GM18951 (cell line): ENCODE measurements around the gene CLTRN.

Experiments
- POLR2A ChIP-seq: IDR thresholded peaks from 4 replicates; pipeline ENCODE4 v1.6.1; 2011; ENCODE audit warnings: mild to moderate bottlenecking; ENCODE audit not compliant: insufficient read length, insufficient read depth; ENCODE audit errors: extremely low read depth
- in situ Hi-C: fragments of 300-500 bp; cut with MboI; formaldehyde crosslinking; loops from one replicate; pipeline ENCODE4 v1.12.0; 2022; ENCODE audit warnings: low sequenced_read_pairs, mixed read lengths, inconsistent platforms; ENCODE audit not compliant: unreplicated experiment

The CLTRN gene

DNA sequence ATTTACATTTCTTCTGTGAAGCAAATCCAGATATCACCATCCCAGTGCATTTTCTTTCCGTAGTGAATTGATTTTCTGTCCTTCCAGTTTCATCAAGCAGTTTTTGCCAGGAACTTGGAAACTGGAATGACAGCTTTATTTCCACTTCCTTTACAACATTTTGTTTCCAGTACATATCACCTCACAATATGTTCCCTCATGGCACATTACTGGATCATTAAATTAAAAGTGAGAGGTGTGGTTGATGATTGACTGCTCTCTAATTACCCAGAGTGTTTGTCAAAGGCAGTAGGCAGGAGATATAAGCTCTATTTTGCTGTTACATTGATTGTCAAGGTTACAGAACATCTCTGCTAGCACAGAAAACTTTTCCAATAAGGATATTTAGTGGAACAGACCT, 41.6 kb downstream of the CLTRN start:
- in situ Hi-C loops = no loop called here

DNA sequence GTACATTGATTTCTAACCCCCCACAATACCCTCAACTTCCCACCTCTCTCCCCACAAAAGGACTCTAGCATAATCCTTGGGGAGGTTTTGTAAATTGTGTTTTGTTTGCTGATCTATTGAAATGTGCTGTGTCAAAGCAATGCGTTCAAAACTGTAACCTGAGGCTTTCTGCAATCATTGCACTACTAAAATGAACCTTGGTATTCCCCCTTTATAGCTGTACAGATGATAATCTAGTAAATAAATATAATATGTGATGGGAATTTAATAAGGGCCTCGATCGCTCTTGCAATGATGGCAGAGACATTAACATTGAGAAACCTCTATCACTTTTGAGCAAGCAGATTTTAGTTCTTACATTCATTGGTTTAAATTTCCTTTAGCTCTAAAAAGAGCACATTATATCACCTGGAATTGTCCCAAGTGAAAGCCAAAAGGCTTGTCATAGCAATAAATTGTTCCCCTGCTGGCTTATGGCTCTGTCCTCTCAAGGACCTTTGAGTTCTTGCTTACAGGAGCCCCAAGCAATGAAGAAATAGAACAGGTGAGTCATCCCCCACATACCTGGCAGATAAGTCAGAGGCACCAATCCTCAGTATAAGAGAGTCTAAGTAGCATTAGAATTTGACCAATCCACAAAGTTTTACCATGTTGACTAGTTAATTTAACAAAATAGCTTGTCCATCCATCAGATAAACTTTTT, 45.4 kb downstream of the CLTRN start:
- in situ Hi-C loops = no loop called here
- no peak for TF ChIP-seq POLR2A

More for the DNA sequence above, 41.6 kb downstream of the CLTRN start:
- no peak for TF ChIP-seq POLR2A

DNA sequence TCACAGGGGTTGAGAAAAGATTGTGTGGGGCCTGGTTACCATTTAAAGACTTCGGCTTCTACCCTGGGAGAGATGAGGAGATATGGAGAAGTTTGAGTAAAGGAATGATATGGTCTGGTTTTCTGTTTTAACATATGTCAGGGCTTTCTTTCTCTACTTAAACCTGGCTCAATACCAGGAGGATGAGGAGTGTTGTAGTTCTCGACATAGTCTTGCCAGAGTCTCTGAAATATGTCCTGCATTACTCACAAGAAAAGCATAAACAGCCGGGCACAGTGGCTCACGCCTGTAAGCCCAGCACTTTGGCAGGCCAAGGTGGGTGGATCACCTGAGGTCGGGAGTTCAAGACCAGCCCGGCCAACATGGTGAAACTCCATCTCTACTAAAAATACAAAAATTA, 47.5 kb downstream of the CLTRN start:
- in situ Hi-C loops = no loop called here
- TF ChIP-seq POLR2A = no peak

DNA sequence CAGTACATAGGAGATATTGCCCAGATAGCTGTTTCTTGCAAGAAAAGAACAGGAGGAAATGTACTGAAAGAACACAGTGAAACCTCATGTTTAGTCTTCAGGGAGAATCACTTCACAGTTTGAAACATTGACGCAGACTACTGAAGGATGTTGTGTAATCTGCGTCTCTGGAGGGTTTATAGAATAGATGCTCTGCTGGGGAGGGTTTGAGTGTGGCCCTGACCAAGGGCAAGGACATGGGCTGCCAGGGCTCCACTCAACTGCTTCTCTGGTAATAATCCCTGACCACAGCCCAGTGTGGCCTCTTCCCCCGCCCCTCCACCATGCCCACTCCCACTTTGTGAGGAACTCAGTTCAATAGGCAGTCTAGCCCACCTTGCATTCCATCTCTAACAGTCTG, 48.1 kb downstream of the CLTRN start:
- TF ChIP-seq POLR2A = no peak
- in situ Hi-C loops = no loop called here

DNA sequence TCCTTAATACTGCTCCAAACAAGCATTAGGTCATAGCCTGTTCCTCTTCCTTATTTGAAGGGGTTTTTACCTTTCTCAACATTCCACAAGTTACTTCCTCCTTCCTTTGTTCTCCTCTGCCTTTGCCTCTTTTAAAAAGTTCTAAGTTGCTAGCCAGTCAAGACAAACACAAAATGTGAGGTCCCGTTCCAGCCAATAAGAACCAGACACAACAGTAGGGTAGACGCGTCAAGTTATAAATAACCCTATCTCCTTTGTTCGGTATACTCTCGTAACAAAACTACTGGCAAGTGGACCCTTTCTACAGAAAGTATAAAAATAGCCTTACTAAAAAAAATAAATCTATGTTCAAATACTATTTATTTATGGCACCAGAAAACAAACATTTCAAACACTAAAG, 57.5 kb downstream of the CLTRN start:
- in situ Hi-C loops = no loop called here

DNA sequence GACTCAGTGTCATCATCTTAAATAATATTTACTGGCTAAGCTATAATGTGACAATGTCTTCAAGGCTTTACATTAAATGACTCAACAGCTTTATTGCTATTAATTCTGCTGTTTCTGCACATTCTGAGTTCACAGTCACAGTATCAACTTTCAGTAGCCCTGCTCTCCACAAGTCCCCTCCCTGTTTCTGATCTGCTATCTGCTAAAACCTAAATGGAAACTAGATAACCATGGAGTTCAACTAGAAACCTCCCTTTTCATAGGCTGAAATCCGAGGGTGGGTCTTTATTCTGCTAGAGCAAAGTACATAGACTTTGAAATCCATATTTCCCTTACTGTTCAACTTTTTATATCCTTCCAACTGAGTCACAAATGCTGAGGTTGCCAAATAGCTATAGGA, 58.5 kb downstream of the CLTRN start:
- no peak for TF ChIP-seq POLR2A
- in situ Hi-C loops = no loop called here

More for the DNA sequence above, 57.5 kb downstream of the CLTRN start:
- no peak for TF ChIP-seq POLR2A

DNA sequence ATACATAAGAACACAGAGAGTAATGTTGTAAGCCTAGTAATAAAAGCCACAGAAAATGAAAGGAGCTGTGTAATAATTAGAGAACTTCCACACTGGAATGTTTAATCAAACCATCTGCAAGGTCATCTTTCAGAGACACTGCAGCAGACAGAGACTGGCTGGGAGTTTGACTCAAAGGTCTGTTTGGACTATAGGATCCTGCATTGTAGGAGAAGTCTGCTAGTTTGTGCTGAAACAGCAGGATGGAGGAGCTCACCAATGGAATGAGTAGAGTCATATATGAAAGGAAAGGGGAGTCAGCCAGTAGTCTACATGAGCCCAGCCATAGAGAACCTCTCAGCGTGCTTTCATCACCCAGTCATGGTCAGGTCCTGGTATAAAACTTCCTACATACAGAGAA, 59.4 kb downstream of the CLTRN start:
- in situ Hi-C loops = no loop called here
- TF ChIP-seq POLR2A = no peak

DNA sequence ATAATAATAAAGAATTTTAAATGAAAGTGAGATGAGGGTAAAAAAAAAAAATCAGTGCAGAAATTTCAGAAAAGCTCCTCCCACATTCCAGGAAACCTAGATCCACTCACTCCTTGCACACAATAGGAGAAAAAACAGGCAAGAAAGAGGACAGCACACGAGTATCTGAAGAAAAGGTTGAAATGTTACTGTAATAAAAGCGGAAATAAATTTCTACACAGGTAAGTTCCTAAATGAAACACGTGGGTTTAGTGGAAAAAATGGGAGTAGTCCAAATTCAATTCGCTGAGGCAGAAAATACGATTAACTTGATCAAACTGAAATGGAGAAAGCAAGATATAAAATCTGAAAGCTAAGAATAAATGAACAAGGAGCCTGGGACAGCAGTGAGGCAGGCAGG, 61.8 kb downstream of the CLTRN start:
- TF ChIP-seq POLR2A = no peak
- in situ Hi-C loops = no loop called here

DNA sequence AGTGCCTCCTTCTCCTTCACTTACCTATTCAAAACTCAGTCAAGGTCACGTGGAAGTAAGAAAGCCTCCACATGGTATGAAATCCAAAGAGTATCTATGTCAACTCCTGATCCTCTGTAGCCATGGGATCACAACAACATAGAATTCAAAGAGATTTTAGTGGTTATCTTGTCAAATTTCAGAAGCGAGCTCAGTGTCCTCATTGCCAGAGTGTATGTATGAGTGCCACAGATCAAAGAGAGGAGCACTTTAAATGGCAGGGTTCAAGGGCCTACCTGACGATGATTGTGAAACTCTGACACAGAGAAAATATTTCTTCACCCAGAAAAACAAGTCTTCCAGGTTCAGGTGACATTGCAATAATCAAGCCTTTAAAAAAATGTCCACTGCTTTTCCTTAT, 62.7 kb downstream of the CLTRN start:
- no peak for TF ChIP-seq POLR2A
- in situ Hi-C loops = no loop called here

DNA sequence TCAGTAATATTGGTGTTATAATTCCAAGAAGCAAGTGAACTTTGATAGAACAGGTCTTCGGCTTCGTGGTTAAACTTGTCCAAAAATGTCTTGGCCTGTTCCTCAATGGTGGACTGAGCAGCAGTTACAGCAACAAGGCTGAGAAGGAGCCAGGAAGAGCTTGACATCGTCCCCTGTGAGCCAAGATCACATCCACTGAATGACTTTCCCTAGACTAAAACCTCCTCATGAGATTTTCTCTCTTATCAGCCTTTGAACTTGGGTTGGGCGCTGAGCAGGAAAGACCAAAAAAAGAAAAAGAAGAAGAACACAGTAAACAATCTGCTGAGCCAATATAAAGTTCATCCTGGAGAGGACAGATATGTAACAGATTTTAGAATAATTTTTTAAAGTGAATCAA, 63.9 kb downstream of the CLTRN start, which contains the start of gene ACE2:
TSS of gene ACE2 (minus strand) at position 216 of the 400 bp plus-strand sequence. CDS start at position 167, 49 bp downstream.
- in situ Hi-C loops = no loop called here
- no peak for TF ChIP-seq POLR2A

DNA sequence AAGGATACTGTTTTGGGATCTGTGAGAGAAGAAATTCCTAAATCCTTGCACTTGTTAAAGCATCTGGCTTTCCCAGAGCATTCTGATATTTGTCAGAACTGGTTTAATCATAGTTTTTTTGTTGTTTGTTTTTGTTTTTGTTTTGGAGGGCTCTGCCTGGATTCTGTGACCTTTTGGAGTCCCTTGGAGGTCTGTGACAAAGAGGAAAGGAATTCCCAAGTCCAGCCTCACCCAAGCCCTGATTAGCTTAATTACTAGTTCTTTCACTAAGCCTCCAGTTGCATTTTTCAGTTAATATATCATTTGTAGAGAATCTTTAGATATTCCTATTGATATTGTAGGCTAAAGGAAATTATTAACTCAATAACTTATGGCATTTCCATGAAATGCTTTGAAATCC, 64.6 kb downstream of the CLTRN start:
- no peak for TF ChIP-seq POLR2A
- in situ Hi-C loops = no loop called here

DNA sequence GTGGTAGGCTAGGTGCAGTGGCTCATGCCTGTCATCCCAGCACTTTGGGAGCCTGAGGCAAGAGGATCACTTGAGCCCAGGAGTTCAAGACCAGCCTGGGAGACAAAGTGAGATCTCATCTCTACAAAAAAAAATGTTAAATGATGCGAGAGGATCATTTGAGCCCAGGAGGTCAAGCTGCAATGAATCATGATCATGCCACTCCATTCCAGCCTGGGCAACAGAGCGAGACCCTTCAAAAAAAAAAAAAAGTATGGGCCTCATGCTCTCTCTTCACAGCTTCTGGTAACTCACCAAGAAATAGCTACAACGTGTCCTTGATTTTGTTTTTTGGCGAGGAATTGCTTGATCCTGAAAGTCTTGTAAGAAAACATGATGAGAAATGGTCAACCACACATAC, 65.1 kb downstream of the CLTRN start:
- no peak for TF ChIP-seq POLR2A
- in situ Hi-C loops = no loop called here

DNA sequence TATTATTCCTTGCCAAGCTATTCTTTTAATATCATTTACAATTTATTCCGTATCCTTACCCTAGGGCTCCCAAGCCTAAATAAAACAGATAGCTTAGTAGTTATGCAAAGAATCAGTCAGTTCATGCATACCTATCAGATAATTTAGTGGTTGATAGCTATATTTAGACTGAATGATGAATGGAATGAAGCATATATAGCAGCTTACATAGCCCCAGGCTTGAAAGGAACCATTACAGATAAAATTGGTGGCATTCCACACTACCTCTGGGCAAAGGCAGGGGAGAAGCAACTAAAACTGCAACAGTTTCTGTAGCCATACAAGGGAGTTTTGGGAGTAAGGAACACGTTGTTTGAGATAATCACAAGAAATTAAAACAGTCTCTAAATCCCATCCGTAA, 66.6 kb downstream of the CLTRN start:
- no peak for TF ChIP-seq POLR2A
- in situ Hi-C loops = no loop called here

DNA sequence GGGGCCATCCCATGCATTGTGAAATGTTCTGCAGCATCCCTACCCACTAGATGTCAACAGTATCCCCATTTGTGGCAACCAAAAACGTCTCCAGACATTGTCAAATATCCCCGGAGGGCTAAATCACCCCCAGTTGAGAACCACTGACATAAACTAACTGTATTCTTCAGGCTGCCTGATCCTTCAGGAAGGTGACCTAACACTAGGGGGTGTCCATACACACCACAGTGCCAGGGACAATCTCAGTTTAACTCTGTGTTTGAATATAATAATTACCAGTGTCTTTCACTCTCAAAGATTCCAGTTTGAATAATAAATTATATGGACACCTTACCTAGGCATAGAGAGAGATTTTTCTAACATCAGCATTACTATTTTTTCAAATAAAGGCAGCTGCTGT, 70.2 kb downstream of the CLTRN start:
- in situ Hi-C loops = no loop called here

More for the DNA sequence above, 70.2 kb downstream of the CLTRN start:
- no peak for TF ChIP-seq POLR2A
